ENCODE results near the gene NHS. TPM values are rescaled to one million over a fixed set of nuclear protein-coding genes. Genes with fewer than 3 reads are reported as not detected.

The NHS gene
- total RNA-seq, 1 donor from 2014 or later, result 5.6 TPM

DNA sequence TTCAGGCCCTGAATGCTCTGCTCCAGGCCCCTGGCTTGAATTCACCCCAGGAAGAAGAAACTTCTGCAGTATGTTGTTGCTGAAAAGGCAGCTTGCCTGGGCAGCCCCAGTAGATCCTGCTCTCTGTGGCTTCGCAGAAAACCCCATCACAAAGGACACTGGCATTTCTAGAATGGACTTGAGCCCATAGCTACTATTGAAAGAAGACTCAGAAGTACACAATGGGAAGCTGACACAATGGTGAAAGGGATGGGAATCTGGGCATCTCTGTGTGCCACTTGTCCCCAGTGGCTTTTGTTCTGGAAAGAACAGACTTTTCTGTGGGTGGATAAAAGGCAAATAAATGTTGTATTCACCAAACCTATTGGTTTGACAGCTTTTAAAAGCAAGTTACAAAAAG, 294.9 kb downstream of the NHS start:
- DNase-seq (ENCODE audit: low spot score), result no peak

DNA sequence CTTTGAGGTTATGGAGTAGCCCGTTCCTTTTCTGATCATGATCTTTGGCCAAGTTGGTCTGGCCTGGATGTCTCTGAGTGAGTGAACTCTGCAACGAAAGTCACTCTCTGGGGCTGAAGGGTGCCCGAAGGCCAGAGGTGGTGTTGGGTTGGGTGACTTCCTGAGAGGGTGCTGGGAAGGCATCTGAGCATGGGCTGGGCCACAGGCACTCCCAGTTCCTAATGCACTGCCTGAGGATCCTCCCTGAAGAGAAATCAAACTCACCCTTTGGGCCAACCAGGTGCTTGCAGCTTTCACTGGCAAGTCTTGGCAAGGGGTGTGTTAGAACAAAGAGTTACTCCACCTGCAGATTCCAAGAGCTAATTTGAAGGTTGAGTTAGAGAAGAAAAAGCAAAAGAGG, 295.9 kb downstream of the NHS start:
- DNase-seq (ENCODE audit: low spot score), result no peak

DNA sequence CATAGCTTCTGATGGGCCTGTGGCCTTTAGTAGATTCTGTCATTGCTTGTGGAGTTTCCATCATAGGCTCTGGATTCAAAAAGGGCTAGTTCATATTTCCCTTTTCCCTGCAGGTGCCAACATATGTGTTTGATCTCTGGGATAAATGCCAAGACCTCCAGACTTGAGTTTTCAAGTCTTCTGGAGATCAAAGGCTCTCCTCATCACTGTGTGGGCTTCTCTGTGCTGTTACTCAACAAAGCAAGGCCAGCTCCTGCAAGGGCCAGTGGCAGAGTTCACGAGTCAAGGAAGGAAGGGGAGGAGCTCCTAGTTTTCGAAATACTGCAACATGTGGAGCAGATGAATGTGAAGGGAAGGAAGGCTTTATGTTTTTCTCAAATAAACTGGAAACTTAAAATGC, 299.6 kb downstream of the NHS start:
- DNase-seq (ENCODE audit: low spot score), result no peak

DNA sequence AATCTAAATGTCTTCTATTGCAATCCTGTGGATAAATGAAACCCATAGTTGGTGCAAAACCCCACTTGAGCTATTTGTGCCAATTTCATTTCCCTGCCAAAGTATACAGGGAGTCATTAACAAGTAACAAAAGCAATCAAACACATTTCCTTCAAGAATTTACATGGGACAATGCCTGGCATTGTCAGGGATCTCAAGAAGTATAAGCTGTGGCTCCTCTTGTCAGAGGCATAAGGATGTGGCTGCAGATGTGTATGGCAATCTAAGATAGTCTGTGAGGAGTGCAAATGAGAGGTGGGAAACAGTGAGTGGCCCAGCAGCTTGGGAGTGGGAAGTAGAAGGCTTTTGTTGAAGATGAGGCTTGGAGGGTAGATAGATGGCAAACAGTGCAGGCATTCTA, 304.3 kb downstream of the NHS start:
- DNase-seq (ENCODE audit: low spot score), result no peak

DNA sequence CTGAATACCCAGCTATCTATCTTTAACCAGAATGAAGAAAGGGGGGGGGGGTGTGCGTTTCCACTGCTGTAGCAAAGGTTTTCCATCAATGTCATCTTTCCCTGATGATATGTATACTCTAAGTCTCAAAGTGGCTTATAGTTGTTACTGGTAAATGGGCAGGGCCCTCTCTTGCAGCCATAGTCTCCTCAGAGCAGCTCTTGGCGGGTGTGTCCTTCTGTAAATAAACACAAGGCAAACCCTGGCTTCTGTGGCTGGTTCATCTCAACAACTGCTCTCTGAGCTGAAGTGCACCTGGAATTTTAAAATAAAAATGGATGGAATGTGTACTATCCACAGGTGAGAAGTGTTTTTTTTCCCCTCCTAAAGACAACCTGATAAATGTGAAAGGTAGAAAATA, 304.8 kb downstream of the NHS start:
- DNase-seq (ENCODE audit: low spot score), result no peak

DNA sequence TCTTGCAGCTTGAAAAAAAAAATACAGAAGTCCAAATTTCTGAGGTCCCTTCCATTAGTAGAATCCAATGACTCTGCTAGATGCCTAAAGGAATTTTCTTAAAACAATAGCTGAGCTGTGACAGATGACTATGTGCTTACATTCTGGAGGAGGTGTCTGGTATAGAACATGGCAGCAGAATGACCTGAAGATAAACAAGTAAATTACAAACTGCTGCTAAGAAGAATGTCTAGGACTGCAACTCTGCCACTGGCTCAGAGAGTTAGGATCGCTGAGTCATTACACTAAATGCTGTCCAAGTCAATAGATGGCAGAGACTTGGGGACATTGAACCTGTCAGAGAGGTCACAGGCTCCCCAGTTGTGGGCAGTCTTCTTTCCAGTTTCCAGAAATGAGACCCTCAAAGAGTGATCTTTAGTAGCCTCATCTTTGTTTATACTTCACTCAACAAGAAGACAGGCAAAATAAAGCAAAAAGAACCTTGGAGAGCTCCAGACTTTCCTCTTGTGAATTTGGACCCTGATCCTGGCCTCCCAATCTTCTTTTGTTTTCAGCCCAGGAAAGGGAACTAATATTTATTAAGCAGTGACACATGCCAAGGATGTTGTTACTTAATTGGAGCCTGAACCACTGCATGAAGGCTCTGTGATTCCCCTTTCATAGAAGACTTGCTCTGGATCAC, 305.9 kb downstream of the NHS start:
- no peak for DNase-seq (ENCODE audit: low spot score)

DNA sequence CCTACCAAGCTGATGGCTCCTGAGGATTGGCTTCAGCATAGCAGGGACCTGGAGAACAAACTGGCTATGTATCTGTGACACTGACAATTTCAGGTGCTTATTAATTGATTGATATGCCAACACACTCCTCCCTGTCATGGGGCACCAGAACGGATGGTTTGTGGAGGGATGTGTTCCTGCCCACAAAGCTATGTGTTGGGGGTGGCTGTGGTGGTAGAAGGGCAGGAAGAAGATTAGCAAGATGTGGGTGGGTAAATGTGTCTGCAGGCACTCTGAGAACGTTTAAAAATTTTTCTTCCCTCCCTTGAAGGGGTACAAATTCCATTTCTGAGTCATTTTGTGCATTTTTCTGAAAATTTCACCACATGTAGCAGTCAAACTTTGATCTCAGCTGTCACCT, 307.3 kb downstream of the NHS start:
- no peak for DNase-seq (ENCODE audit: low spot score)

DNA sequence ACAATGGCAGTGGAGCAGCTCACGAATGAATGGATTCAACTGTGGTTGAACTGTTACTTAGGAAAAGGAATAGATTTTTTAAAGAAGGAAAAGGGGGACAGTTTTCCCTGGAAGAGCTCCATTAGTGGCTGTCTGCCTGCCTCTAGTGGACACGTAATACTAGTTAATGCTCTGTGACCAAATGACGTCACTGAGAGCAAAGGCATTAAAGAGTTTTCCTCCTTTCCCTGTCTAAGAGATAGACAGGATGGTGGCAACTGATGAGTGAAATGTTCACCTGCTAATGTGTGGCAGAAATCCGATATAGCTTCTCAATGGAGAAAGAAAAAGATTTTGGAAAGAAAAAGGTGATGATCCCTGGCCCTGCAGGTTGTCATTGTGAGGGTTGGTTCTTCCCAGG, 310.0 kb downstream of the NHS start:
- no peak for DNase-seq (ENCODE audit: low spot score)

DNA sequence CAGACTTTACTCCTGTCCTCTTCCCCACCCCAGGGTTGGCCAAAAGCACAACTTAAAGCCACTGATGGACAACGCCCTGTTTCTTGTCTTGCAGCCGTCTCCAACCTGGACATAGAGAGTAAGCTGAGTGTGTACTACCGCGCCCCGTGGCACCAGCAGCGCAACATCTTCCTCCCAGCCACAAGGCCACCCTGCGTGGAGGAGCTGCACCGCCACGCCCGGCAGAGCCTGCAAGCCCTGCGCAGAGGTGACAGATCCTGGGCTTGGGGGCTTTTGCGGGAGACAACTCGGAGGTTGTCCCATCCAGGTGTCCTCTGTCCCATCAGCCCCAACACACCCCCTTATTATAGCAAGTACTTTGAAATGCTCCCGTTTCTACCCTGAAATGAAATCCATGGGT, 312.6 kb downstream of the NHS start:
- DNase-seq (ENCODE audit: low spot score), result no peak

DNA sequence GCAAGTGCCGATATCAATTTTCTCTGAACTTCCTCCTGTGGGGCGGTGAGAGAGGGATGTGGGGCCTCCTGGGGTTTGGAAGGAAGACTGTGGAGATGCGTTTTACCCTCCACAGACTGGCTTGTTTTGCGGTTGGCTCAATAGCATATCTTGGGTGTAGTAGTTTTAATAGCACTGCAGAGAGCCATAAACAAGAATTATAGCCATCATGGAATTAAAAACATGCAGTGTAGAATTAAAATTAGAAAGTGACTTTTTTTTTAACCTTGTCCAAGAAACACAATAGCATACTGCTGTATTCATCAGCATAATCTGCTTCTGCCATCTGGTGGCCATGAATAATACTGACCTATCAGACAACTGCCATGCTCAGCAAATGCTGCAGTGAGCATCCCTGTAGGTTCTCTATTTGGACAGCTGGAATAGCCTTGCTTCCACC, 315.0 kb downstream of the NHS start:
- peak; percentile 65 for DNase-seq (ENCODE audit: low spot score)

DNA sequence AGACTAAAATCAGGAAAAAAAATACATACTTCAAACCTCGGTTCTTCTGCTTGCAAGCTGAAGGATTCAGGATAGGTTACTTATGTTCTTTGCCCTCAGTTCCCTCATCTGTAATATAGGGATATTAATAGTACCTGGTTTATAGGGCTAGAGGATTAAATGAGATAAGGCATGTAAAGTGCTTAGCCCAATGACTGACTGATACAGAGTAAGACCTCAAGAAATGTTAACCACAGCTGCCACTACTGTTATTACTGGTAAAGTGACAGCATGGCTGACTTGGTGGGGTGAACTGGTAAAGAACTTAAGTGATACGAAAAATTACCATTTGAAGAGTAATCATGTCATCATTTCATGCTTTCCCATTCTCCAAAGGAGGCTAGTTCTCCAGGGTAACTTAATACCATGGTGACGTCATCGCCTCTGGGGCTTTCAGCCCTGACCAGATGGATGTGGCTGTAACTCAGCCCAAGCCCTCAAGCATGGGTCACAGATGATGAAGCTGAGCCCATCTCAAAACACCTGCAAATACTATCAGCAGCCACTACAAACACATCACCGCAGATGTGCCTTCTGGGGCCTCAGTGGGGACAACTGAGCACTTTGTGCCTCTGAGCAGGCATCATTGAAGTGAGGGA, 317.8 kb downstream of the NHS start:
- DNase-seq (ENCODE audit: low spot score), result no peak

DNA sequence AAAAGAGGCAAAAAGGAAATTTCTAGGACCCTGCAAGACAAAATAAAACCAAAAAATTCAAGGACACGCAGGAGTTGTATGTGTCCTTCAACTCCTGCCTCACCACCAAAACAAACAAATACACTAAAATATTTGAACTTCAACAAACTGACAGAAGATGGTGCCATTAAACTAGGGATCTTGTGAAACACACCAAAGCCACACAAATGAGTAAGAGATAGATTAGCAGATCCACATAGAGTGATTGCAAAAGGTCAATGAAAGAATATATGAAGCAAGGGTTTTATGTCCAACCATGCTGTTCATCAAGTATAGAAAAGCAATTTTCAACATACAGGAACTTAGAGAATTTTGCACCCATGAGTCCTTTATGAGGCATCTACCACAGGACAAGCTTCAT, 322.2 kb downstream of the NHS start:
- DNase-seq (ENCODE audit: low spot score), result no peak

DNA sequence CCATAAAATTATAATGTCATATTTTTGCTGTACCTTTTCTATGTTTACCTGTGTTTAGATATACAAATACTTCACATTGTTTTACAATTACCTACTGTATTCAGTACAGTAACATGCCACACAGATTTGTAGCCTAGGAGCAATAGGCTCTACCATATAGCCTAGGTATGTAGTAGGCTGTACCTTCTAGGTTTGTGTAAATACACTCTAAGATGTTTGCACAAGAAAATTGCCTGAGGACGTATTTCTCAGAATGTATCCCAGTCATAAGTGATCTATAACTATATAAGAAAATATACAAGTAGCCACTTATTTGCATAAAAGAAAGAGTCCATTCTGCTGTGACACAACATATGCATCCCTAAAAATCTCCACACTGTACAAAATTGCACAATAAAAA, 326.0 kb downstream of the NHS start:
- no peak for DNase-seq (ENCODE audit: low spot score)

DNA sequence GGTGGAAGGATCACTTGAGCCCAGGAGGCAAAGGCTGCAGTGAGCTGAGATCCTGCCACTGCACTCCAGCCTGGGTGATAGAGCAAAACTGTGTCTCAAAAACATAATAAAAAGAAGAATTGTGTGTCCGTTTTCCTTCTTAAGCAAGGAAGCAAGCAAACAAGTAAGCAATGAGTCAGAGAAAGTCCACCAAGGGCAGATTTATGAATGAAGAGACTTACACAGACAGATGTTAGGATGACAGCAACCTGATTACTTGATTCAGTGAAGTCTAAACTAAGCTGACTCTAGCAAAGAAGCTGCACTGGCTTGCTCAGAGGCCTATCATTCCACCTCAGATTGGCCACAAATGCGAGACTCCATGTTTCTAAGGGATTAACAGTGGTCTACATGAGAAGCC, 328.2 kb downstream of the NHS start:
- DNase-seq (ENCODE audit: low spot score), result no peak

DNA sequence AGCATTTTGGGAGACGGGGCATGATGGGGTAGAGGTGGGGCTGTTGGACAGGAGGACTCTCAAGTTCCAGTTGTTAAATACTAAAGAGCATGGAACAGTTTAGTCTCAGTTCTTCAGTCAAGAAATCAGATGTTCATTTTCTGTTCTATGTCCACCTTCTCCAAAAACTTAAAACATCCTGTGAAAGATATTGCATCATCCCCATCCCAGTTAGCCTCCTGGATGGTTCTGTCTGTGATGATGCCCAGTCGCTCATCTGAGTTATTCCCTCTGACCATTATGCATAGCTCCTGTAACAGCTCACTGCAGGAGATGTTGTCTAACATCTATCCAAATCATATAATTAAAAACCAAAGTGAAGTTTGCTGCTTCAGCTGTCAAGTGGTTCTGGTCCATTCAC, 330.2 kb downstream of the NHS start:
- no peak for DNase-seq (ENCODE audit: low spot score)

DNA sequence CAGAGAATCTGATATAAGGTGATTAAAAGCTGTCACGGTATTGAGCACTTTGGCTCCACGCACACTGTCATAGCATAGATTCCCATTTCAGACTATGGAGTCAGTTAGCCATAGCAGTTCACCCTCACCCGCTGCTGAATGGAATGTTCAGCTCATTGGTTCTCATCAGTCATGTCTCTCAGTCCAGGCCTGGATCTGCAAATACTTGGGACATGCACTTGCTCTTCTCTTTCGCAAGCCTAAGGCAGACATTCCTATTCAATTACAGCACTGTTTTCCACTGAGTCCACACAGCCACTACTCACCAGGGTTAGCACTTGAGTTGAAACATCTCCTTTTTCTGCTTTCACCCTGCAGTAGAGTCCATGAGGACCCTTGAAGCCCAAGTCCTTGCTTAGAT, 331.7 kb downstream of the NHS start:
- DNase-seq (ENCODE audit: low spot score), result no peak

DNA sequence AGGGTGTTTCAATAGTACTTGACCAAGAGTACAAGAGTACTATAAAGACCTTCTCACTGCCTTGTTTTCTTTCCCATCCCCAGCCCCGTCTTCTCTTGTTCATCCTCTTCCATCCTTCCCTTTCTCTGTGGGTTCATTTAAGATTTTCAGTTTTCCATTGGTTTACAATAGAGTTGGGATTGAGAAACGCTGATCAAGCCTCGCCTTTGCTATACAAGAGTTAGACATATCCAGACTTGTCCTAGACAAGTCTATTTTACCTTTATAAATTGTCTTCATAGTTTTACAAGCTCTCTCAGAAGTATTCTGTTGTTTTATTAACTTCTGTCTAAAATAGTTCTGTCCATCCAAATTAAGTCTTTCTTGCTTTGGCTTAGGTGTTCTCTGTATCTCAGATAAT, 332.7 kb downstream of the NHS start:
- no peak for DNase-seq (ENCODE audit: low spot score)

DNA sequence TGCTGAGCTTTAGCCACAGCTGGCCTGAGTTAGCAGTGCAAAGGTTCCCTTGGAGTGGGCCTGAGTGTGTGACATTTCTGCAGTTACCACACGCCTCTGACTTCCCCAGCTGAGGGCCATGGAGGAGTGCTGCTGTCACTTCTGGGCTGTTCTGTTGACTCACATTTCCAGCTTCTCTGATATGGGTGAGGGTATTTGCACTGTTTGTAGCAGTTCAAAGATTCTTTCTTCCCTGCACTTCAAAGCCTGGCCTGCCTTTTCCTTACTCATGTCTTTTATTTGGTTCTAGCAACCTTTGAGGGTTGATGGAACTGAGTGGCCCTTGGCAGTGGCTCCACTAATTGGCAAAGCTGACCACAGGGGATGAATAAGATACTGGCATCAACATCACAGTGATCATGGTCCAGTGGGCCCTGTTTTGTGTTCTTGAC, 335.9 kb downstream of the NHS start:
- no peak for DNase-seq (ENCODE audit: low spot score)

DNA sequence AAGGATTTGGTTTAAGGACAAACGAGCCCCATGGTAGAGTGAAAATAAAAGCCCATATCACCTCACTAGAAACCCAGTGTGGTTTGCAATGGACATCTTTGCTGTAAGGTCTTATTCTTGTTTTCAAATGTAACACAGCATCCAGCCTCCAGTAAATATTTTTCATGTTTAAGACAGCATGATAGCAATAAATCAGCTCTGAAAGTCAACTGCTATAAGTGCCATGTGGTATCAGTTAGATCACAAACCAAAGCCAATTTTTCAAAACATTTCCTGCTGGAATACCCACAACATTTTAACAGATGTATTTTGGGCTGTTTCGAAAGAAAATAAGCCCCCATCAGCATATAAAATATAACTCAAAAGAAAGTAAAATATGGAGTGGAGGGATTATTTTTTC, 338.3 kb downstream of the NHS start:
- no peak for DNase-seq (ENCODE audit: low spot score)

DNA sequence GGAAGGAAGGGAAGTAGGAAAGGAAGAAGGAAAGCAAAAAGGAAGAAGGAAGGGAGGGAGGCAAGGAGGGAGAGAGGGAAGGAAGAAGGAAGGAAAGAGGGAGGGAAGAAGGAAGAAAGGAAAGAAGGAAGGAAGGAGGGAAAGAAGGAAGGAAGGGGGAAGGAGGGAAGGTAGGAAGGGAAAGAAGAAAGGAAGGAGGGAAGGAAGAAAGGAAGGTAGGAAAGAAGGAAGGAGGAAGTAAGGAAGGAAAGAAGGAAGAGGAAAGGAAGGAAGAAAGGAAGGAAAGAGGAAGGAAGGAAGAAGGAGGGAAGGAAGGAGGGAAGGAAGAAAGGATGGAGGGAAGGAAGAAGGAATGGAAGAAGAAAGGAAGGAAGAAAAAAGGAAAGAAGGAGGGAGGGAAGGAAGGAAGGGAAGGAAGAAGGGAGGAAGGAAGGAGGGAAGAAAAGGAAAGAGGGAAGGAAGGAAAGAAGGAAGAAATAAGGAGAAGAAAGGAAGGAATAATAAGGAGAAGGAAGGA, 343.7 kb downstream of the NHS start:
- DNase-seq (ENCODE audit: low spot score), result no peak

DNA sequence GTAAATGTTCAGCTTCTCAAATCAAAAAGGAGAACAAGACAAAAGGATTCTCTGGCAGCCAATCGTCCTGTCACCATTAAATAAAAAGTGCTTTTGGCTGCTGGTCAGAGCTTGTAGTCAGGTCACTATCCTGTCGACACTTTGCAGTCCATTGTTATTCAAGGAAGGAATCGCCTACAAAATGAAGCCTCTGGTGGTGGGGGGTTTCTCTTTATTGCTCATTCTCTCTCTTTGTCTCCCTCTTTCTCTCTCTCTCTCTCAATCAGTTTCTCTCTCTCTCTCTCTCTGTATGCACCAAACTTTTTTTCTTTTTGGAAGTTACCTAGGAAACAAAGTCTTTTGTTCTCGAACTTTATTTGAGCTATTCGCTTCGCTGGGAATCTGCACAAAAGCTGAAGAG, 344.7 kb downstream of the NHS start:
- DNase-seq (ENCODE audit: low spot score), result no peak

DNA sequence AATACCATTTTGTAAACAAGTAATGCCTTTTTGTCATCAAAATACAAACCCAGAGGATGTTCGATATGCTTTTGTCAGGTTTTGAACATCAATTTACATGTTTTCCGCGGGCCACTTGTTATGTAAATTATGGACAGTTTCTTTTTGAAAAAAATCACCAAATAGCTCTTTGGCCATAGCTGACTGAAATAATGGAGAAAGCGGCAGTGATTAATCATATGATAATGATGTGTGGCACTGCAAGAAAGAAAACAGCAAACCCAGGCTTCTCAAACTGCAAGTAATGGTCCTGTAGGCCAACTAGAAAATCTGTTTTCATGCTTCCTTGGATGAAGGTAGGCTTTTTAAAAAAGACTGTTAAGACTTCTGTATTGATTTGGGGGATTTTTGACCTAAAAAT, 346.7 kb downstream of the NHS start:
- DNase-seq (ENCODE audit: low spot score), result no peak

DNA sequence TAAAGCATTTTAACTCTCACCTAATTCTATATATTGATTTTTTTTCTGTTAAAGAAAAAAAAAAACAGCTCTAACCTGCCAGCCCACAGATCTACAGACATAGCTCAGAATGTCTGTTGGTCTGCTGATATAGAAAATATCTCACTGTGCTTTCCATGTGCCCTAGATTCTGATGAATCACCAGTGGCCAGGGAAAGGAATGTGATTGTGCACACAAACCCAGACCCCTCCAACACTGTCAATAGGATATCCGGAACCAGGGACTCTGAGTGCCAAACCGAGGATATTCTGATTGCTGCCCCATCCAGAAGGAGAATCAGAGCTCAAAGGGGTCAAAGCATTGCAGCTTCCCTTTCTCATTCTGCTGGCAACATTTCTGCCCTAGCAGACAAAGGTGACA, 350.2 kb downstream of the NHS start:
- DNase-seq (ENCODE audit: low spot score), result no peak
